Measurements from ENCODE around the gene ERAS.

Gene ERAS

GRCh38 chrX:48826135-48826875, at the start of gene ERAS:
ERAS (plus strand) TSS chrX:48826513; CDS start chrX:48829124, 2,611 bp downstream.
- DNase-seq (ENCODE audit: low spot score) = no peak

GRCh38 chrX:48776818-48777439, 49.4 kb upstream of the ERAS start:
- no peak for DNase-seq (ENCODE audit: low spot score)

GRCh38 chrX:48779399-48779798, 46.9 kb upstream of the ERAS start:
- no peak for DNase-seq (ENCODE audit: low spot score)

GRCh38 chrX:48781705-48782104, 44.6 kb upstream of the ERAS start:
- no peak for DNase-seq (ENCODE audit: low spot score)

- DNase-seq (ENCODE audit: low spot score) = no peak
Observed at GRCh38 chrX:48782216-48782615, 44.1 kb upstream of the ERAS start.

DNA sequence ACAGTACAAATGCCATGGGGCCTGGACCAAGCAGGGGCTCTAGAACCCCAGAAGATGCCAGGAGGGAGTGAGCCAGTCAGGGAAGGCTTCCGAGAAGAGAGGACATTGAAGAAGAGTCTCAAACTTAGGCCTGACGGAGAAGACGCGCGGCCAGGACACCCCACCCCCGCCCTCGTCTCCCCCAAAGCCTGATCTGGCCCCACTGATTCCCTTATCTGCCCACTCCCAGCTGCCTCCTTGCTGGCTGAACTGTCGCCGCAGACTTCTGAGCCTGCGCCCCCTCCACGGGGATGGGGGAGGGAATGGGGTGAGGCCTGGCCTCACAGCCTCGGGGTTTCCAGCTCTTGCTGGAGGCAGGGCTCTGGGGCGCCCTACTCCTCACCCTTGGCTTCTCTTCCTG, 43.5 kb upstream of the ERAS start:
- no peak for DNase-seq (ENCODE audit: low spot score)

DNA sequence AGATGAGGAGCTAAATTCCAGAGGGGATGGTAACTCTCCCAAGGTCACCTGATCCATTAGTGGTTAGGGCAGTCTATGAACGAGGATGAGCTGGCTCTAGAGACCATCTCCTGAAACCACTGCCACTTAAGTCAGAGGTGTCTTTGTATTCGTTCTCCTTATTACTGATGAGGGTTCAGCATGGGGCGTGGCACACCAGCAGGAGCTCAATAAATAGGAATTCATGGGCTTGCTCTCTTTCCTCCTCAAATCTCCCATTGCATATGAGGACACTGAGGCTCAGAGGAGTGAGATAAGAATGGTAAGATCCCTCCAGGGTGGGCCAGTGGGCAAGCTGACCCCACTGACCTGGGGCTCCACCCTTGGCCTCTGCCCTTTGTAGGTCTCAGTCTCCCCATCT, 41.6 kb upstream of the ERAS start:
- DNase-seq (ENCODE audit: low spot score) = no peak

- DNase-seq (ENCODE audit: low spot score) = no peak
Observed at GRCh38 chrX:48785186-48785539, 41.1 kb upstream of the ERAS start.

DNA sequence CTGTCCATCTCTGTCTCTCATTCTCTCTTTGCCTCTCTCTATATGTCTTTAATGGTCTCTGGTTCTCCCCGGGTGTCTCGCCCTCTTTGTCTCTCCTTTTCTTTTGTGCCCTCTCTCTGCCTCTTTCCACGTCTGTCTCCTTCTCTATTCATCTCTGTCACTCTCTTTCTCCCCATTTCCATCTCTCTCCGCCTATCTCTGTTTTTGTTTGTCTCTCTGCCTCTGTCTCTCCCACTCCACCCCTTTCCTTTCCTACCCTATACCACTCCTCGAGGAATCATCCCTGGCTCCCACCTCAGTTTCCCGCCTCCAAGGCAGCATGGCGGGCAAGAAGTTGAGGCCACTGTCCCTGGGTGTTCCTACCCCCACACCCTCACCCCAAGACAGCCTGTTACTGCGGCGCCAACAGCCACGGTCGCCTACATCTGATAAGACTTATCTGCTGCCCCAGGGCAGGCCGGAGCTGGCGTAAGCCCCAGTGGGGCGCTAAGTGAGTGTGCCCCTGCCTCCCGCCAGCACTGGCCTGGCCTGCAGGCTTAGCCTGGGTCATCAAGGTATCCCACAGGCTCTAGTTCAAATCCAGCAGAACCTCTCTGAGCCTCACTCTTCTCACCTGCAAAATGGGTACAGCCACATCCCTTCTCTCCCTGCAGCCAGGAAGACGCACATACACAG, 40.6 kb upstream of the ERAS start:
- DNase-seq (ENCODE audit: low spot score) = no peak

DNA sequence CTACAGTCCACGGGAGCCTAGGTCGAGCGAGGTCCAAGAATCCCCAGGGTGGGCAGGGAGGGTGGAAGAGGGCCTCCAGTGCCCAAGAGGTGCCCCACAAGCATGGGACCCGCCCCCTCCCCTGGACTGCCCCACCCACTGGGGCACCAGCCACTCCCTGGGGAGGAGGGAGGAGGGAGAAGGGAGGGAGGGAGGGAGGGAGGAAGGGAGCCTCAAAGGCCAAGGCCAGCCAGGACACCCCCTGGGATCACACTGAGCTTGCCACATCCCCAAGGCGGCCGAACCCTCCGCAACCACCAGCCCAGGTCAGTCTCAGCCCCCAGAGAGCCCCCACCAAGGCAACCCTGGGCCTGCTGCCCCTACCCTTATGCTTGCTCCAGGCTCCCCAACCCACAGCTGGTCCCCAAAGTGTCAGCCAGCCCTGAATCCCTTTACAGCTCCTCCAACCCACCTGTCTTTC, 39.9 kb upstream of the ERAS start, which contains the start of gene GATA1:
GATA1 (plus strand) TSS at position 250 of the 460 bp plus-strand sequence. CDS start 4,520 bp downstream, outside the sequence.
- DNase-seq (ENCODE audit: low spot score) = no peak

DNA sequence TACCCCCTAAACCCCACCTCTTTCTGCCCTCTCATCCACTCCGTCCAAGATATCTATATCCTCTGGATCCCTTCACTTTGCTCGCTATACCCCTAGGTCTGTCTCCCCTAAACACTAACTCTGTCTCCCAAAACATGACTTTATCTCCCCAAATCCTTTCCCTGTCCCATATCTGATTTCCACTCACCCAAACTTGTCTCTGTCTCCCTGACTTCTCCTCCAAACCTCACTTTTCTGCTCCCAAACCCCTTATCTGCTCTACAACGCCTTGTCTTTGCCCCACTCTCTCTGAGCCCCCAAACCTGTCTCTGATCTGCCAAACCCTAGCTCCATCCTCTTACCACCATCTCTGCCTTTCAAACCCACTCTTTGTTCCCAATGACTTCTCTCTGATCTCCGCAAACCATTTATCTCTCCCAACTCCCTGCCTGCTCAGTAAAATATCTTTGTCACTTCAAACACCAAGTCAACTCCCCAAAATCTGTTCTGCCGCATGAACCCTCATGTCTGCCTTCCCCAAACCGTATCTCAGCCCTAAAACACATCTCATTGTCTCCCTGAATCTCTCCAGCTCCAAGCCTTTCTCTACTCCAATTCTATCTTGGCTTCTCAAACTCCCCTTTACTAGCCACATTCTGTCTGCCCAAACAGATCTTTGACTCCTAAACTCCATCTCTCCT, 39.3 kb upstream of the ERAS start:
- no peak for DNase-seq (ENCODE audit: low spot score)

DNA sequence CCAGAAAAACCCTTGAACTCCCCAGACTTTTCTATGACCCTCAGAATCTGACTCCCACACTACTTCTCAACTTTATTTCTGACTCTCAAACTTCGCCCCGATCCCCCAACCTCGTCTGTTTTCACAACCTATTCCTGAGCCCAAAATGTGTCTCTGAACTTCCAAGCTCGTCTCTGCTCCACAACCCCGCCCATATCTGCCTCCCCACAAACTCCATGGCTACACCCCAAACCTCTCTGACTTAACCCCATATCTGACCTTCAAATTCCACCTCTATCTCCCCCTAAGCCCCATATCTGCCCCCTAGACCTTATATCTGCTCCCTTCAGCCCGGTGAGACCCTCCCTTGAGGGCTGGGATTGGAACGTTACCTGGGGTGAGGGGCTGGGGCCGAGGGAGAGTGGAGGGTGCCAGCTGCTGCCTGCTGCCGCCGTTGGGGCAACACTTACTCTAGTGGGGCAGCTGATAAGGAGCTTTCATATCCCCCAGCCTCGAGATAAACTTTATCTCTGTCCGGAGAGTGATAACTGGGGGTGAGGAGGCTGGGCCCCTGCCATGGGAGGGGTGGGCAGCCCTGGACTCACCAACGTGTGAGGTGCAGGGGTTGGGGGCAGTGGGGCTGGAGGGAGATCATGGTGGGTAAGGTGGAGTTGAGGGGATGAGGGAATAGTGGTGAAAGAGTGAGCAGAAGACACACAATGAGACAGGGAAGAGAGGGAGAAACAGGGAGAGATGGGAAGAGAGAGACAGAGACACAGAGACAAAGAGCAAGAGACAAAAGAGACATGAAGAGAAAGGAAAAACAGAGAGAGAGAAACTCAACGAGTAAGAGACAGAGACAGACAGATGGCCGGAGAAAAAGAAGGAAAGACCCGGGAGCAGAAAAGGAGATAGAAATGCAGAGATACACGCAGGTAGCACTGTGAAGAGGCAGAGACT, 38.5 kb upstream of the ERAS start:
- DNase-seq (ENCODE audit: low spot score) = no peak

DNA sequence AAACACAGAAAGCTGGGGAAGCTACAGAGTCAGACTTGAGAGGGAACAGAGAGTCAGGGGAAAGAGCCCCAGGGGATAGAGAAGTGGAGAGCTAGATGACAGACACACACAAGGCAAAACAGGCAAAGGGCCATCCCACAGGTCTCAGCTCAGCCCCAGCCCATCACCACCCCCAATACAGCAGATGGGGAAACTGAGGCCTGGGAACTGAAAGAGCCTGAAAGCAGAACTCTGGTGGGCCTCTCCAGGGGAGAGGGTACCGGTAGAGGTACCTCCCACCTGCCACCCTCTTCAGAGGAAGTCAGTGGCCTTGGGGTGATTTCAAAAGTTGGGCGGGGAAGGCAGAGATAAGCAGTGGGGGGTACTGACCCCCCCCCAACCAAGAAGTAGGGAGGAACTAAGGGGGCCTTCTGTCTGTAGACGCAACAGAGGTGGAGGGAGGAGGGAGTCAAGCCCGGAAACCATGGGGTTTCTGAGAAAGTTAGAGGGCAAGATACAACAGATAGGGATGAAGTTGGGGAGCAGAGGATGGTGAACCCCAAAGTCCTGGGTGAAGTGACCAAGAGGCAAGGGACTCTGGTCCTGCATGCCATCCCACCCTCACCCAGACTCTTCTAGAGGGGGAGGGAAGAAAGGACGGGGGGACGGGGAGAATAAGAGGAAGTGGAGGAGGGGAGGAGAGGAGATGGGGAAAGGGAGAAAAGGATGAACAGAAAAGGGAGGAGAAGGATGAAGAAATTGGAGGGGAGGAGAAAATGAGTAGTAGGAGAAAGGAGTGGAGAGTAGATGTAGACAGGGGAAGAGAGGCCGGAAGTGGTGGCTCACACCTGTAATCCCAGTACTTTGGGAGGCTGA, 36.7 kb upstream of the ERAS start:
- no peak for DNase-seq (ENCODE audit: low spot score)

- DNase-seq (ENCODE audit: low spot score) = no peak
Observed at GRCh38 chrX:48790477-48790876, 35.8 kb upstream of the ERAS start.

DNA sequence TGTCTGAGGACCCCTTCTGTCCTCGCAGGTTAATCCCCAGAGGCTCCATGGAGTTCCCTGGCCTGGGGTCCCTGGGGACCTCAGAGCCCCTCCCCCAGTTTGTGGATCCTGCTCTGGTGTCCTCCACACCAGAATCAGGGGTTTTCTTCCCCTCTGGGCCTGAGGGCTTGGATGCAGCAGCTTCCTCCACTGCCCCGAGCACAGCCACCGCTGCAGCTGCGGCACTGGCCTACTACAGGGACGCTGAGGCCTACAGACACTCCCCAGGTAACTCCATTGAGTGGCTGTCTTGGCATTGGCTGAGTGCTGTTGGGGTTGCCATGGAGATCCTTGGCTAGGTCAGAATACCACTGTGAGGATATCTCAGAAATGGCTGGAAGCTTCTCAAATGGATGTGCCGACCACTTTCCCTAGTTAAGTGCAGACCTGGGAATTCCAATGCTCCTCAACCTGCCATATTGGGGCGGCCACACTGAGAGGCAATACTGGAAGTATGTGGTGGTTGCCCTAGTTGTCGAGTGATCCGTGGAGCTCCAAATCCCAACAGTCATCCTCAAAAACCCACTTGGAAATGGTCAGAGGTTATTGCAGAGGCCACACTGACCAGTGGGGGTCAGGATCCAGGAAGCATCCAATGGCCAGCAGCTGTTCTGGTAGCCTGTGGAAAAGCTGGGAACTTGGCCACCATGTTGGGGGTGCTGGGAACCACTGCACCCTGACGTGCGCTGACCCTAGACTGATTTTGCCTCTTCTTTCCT, 35.1 kb upstream of the ERAS start:
- no peak for DNase-seq (ENCODE audit: low spot score)

GRCh38 chrX:48792219-48792618, 34.1 kb upstream of the ERAS start:
- no peak for DNase-seq (ENCODE audit: low spot score)

GRCh38 chrX:48793935-48794334, 32.4 kb upstream of the ERAS start:
- no peak for DNase-seq (ENCODE audit: low spot score)

GRCh38 chrX:48794340-48794910, 31.9 kb upstream of the ERAS start:
- no peak for DNase-seq (ENCODE audit: low spot score)

DNA sequence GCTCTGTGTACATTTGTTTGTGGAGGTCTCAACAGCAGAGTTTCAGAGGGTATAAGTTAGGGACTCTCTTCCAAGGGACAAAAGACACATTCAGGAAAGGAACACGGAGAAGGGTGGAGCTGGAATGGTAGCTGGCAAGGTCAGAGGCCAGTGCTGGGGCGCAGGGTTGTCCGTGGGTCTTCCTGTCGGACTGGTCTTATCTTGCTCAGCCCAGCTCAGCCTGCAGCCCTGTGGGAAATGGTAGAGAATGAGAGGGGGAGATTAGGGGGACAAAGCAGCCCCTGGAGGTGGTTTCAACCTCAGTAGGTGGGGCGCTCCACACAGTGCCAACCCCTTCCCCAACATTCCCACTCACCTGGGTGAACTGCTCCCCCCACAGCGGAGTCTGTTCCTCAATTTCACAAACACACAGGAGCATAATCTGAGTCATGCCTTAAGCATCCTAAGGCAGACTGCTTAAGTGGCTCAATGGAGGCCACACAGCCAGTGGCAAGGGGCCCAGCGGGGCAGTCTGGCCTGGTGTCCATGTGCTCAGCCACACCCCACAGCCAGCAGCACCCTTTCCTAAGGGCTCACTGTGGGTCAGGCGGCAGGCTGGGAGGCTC, 31.3 kb upstream of the ERAS start:
- peak; percentile 54 for DNase-seq (ENCODE audit: low spot score)
